Muscle layer of colon (tissue), 2 donors: ENCODE results near the gene GPANK1.

Source experiments
- H3K27ac ChIP-seq: one replicate; pipeline ENCODE4 v1.7.0; 2013; ENCODE audit warnings: low read depth, mild to moderate bottlenecking, low read length, moderate library complexity
- H3K27me3 ChIP-seq, 2 donors: one replicate each; pipeline ENCODE4 v1.7.0; 2013; ENCODE audit warnings: low read length in 2 of 2, mild to moderate bottlenecking in 2 of 2; ENCODE audit not compliant: insufficient read depth in 2 of 2, control insufficient read depth in 1 of 2
- H3K36me3 ChIP-seq: one replicate; pipeline ENCODE4 v1.7.0; 2013; ENCODE audit warnings: mild to moderate bottlenecking, low read length; ENCODE audit not compliant: insufficient read depth
- H3K4me1 ChIP-seq: one replicate; pipeline ENCODE4 v1.7.0; 2013; ENCODE audit warnings: mild to moderate bottlenecking, low read length; ENCODE audit not compliant: insufficient read depth
- H3K4me3 ChIP-seq, 2 donors: one replicate each; pipeline ENCODE4 v1.7.0; 2013; ENCODE audit warnings: low read length in 2 of 2, low read depth in 1 of 2, mild to moderate bottlenecking in 1 of 2, moderate library complexity in 1 of 2
- H3K9ac ChIP-seq: one replicate; pipeline ENCODE4 v1.7.0; 2013; ENCODE audit warnings: low read length
- H3K9me3 ChIP-seq: one replicate; pipeline ENCODE4 v1.7.0; 2013; ENCODE audit warnings: mild to moderate bottlenecking, low read length
- donor health status: abdominal sarcoma.
- donor health status: Adenocarcinoma of cecum.

Gene GPANK1

GRCh38 chr6:31619805-31620585 lies 44.8 kb downstream of the GPANK1 start:
- no peaks in the 10 kb centered on the region for H3K9me3 ChIP-seq
- peak overlapping the region; percentile 94 for H3K27ac ChIP-seq
- peaks cover 19% of the 10 kb centered on the region for H3K36me3 ChIP-seq
- H3K4me1 ChIP-seq = peaks cover 18% of the 10 kb centered on the region
- H3K4me3 ChIP-seq = peak overlapping the region; percentile 58 to 64
- no peaks in the 10 kb centered on the region for H3K27me3 ChIP-seq
- peak overlapping the region; percentile 65 for H3K9ac ChIP-seq

- Histone ChIP-seq H3K4me1 (peaks cover 8% of the 10 kb centered on the region), H3K36me3 (no peaks in the 10 kb centered on the region), H3K27ac (no peak overlapping the region), H3K9me3 (no peaks in the 10 kb centered on the region), H3K9ac (no peak overlapping the region), H3K27me3 (no peaks in the 10 kb centered on the region), H3K4me3 (no peak overlapping the region)
These were observed 47.8 kb downstream of the GPANK1 start for GRCh38 chr6:31617010-31617409.

DNA sequence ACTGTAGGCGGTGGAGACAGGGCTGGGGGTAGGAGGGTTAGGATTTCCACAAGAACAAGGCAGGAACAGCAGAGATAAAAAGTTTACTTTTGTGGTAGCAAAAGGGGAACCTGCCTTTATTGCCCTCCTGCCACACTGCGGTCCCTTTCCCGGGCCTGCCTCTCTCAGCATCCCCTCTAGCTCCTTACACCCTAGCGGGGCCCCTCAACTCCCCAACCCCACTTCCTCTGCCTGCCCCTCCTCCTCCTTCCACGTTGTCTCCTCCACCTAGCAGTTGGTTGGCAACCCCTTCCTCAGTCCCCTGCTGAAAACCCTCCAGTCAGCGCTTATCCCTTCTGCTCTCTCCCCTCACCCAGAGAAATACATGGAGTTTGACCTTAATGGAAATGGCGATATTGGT lies 49.0 kb downstream of the GPANK1 start:
- no peaks in the 10 kb centered on the region for H3K27me3 ChIP-seq
- no peaks in the 10 kb centered on the region for H3K36me3 ChIP-seq
- no peak overlapping the region for H3K9ac ChIP-seq
- no peaks in the 10 kb centered on the region for H3K4me1 ChIP-seq
- H3K9me3 ChIP-seq = no peaks in the 10 kb centered on the region
- peak overlapping the region; percentile 19 for H3K27ac ChIP-seq
- H3K4me3 ChIP-seq = no peak overlapping the region

DNA sequence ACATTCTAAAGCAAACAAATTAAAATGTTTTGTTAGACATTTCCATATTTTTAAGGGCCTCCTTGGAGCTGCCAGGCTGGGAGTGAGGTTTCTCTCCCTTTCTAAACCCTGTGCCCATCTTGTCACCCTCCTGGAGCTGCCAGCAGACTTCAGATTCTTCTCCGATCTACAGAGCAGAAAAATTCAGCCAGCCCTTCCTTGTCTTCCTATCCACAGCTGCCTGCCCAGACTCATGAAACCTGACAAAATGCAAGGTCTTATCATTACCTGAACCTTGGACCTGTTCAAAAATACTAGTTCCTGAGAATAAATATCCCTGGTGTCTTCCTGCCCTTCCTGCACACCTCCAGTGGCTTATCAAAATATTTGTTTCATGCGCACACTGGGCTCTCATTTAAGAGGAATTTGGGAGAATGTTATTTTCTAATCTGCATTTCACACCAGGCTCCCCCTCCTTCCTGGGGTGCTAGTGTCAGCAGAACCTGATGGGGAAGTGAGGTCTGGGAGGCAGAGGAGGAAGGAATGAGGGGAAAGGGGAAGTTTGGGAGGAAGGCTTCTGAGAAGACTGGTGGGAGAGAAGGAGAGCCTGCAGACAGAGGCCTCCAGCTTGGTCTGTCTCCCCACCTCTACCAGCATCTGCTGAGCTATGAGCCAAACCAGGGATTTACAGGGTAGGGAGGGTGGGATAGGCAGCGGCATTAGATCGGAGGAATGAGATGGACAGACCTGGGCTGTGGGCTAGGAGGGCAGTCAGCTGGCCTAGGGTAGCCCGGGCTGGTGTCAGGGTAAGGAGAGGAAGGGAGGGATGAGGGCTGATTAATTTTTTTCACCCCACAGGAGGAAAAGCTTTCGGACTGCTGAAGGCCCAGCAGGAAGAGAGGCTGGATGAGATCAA lies 49.9 kb downstream of the GPANK1 start, which contains the start of gene AIF1:
Gene AIF1 (plus strand): TSS at position 551 of the 895 bp plus-strand sequence. CDS start 96 bp downstream, at position 647.
- Histone ChIP-seq H3K27ac (peak within 1 kb of the TSS; percentile 24), H3K4me1 (no peaks in the 10 kb centered on the region), H3K27me3 (no peaks in the 10 kb centered on the region), H3K9me3 (no peaks in the 10 kb centered on the region), H3K9ac (no peak within 1 kb of the TSS), H3K36me3 (no peaks in the 10 kb centered on the region), H3K4me3 (no peak within 1 kb of the TSS)

DNA sequence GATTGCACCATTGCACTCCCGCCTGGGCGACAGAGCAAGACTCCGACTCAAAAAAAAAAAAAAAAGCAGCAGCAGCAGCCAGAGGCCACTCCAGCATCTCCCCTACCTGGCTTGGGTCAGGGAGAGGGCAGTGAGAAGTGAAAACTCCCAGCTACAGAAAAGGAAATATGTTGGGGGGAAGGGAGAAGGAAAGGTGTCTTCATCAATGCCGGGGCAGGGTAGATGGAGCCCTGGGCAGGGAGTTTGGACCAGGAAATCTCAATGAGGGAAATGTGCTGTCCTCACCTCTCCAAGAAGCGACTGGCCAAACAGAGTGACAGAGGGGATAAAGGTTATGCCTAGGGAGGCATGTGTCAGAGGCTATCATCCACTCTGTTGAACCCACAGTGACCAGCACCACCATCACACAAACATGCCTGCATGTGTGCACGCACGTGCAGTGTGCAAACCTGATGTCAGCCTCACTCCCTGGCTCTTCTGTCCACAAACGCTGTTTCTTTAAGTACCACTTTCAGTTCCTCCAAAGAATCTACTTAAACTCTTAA lies 50.6 kb downstream of the GPANK1 start:
- Histone ChIP-seq H3K9ac (no peak overlapping the region), H3K36me3 (no peaks in the 10 kb centered on the region), H3K27me3 (no peaks in the 10 kb centered on the region), H3K27ac (no peak overlapping the region), H3K9me3 (no peaks in the 10 kb centered on the region), H3K4me3 (no peak overlapping the region), H3K4me1 (no peaks in the 10 kb centered on the region)
